ENCODE data around the gene UMPS. TPM values are rescaled to one million over a fixed set of nuclear protein-coding genes. Genes with fewer than 3 reads are reported as not detected.

UMPS gene
- total and polyA plus RNA-seq, 2 experiments from 2014 or later, result 44.1 to 48.8 TPM

DNA sequence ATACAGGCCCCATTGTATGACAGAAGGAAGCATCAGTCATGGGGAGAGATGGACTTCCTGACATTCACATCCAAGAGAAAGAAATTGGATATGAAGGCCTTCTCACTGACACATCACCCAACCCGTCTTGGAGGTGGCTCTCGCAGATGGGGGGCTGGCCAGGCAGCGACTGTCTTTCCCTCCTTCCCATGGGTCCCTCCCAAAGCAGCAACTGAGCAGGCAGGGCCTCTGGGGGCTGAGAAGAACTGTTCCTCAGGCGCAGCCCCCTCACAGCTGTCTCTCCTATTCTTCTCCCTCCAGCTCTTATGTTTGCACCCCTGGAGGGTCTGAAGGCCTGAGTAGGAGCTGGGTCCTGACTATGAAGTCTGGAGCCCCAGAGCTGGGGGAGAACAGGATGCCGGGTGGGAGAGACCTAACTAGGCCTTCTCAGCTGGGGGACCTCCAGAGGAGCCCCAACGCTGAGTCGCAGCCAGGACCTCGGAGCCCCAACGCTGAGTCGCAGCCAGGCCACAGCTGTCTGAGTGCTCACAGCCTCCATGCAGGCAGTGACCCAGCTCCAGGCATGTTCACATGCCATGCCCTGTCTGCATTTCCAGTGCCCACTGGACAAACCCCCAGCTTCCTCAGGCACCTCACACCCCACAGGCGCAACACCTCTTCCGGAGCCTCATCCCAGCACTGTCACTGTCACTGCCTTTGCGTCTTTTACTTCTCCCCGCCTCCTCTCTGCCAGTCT is 29.6 kb downstream of the UMPS start (continued):
- TF ChIP-seq, protein P1, sequence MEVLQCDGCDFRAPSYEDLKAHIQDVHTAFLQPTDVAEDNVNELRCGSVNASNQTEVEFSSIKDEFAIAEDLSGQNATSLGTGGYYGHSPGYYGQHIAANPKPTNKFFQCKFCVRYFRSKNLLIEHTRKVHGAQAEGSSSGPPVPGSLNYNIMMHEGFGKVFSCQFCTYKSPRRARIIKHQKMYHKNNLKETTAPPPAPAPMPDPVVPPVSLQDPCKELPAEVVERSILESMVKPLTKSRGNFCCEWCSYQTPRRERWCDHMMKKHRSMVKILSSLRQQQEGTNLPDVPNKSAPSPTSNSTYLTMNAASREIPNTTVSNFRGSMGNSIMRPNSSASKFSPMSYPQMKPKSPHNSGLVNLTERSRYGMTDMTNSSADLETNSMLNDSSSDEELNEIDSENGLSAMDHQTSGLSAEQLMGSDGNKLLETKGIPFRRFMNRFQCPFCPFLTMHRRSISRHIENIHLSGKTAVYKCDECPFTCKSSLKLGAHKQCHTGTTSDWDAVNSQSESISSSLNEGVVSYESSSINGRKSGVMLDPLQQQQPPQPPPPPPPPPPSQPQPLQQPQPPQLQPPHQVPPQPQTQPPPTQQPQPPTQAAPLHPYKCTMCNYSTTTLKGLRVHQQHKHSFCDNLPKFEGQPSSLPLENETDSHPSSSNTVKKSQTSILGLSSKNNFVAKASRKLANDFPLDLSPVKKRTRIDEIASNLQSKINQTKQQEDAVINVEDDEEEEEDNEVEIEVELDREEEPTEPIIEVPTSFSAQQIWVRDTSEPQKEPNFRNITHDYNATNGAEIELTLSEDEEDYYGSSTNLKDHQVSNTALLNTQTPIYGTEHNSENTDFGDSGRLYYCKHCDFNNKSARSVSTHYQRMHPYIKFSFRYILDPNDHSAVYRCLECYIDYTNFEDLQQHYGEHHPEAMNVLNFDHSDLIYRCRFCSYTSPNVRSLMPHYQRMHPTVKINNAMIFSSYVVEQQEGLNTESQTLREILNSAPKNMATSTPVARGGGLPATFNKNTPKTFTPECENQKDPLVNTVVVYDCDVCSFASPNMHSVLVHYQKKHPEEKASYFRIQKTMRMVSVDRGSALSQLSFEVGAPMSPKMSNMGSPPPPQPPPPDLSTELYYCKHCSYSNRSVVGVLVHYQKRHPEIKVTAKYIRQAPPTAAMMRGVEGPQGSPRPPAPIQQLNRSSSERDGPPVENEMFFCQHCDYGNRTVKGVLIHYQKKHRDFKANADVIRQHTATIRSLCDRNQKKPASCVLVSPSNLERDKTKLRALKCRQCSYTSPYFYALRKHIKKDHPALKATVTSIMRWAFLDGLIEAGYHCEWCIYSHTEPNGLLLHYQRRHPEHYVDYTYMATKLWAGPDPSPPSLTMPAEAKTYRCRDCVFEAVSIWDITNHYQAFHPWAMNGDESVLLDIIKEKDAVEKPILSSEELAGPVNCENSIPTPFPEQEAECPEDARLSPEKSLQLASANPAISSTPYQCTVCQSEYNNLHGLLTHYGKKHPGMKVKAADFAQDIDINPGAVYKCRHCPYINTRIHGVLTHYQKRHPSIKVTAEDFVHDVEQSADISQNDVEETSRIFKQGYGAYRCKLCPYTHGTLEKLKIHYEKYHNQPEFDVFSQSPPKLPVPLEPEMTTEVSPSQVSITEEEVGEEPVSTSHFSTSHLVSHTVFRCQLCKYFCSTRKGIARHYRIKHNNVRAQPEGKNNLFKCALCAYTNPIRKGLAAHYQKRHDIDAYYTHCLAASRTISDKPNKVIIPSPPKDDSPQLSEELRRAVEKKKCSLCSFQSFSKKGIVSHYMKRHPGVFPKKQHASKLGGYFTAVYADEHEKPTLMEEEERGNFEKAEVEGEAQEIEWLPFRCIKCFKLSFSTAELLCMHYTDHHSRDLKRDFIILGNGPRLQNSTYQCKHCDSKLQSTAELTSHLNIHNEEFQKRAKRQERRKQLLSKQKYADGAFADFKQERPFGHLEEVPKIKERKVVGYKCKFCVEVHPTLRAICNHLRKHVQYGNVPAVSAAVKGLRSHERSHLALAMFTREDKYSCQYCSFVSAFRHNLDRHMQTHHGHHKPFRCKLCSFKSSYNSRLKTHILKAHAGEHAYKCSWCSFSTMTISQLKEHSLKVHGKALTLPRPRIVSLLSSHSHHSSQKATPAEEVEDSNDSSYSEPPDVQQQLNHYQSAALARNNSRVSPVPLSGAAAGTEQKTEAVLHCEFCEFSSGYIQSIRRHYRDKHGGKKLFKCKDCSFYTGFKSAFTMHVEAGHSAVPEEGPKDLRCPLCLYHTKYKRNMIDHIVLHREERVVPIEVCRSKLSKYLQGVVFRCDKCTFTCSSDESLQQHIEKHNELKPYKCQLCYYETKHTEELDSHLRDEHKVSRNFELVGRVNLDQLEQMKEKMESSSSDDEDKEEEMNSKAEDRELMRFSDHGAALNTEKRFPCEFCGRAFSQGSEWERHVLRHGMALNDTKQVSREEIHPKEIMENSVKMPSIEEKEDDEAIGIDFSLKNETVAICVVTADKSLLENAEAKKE (CRISPR knock-in tag; IDR thresholded peaks at IDR 0.05), result no peak
- TF ChIP-seq JUNB (IDR thresholded peaks at IDR 0.05; ENCODE audit: unreplicated experiment), result no peak

GRCh38 chr3:124760601-124761000 is 30.3 kb downstream of the UMPS start:
- Mint-ChIP-seq H3K4me1 (peaks cover 42% of the 10 kb centered on the region), H3K4me3 (no peak overlapping the region), H3K9me3 (no peaks in the 10 kb centered on the region; the same call in 2 of the 3 replicates), H3K27ac (no peak overlapping the region; the same call in 1 of the 2 replicates), H3K36me3 (ENCODE audit: low read depth) (peaks cover 32% of the 10 kb centered on the region), H3K27me3 (ENCODE audit: insufficient read depth, low read depth, poor library complexity) (peaks cover 8% of the 10 kb centered on the region)
- H3K4me3 ChIP-seq, result no peak overlapping the region
- H2AFZ ChIP-seq, result no peak overlapping the region
- peak; percentile 19; the same call in 2 of the 3 replicates for ATAC-seq
- H3K9me2 ChIP-seq (ENCODE audit: insufficient read depth), result peaks cover 8% of the 10 kb centered on the region; the same call in 1 of the 2 replicates
- 0 out of 2 replicates have a peak overlapping the region, but pooled peaks have one; percentile 5 for H3K27ac ChIP-seq (ENCODE audit: low read depth)
- H3K4me2 ChIP-seq, result no peak overlapping the region
- H3K36me3 ChIP-seq (ENCODE audit: insufficient read depth), result 0 out of 2 replicates have a peak, but pooled peaks cover 9% of the 10 kb centered on the region
- H3K27me3 ChIP-seq (ENCODE audit: insufficient read depth), result no peaks in the 10 kb centered on the region
- TF ChIP-seq JUNB (IDR thresholded peaks at IDR 0.05; ENCODE audit: unreplicated experiment) (no peak), EZH2 (IDR thresholded peaks at IDR 0.05; ENCODE audit: low read depth, unreplicated experiment) (no peak), STAT1 (IDR thresholded peaks at IDR 0.05; ENCODE audit: unreplicated experiment) (no peak), CREB1 (CRISPR knock-in tag; IDR thresholded peaks at IDR 0.05; ENCODE audit: low read depth) (no peak)
- TF ChIP-seq, protein P2, sequence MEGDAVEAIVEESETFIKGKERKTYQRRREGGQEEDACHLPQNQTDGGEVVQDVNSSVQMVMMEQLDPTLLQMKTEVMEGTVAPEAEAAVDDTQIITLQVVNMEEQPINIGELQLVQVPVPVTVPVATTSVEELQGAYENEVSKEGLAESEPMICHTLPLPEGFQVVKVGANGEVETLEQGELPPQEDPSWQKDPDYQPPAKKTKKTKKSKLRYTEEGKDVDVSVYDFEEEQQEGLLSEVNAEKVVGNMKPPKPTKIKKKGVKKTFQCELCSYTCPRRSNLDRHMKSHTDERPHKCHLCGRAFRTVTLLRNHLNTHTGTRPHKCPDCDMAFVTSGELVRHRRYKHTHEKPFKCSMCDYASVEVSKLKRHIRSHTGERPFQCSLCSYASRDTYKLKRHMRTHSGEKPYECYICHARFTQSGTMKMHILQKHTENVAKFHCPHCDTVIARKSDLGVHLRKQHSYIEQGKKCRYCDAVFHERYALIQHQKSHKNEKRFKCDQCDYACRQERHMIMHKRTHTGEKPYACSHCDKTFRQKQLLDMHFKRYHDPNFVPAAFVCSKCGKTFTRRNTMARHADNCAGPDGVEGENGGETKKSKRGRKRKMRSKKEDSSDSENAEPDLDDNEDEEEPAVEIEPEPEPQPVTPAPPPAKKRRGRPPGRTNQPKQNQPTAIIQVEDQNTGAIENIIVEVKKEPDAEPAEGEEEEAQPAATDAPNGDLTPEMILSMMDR (conservative IDR thresholded peaks at IDR 0.05; ENCODE audit: low read depth in 2 of 2), result no peak
- no peaks in the 10 kb centered on the region for H3K79me2 ChIP-seq (replicated peaks; ENCODE audit: insufficient read depth)
- H3F3A ChIP-seq (replicated peaks; ENCODE audit: low read depth), result peaks cover 20% of the 10 kb centered on the region; the same call in 1 of the 2 replicates
- H3K4me1 ChIP-seq (ENCODE audit: insufficient read depth), result peaks cover 18% of the 10 kb centered on the region
- H4K20me1 ChIP-seq (replicated peaks; ENCODE audit: insufficient read depth), result no peaks in the 10 kb centered on the region
- peak; percentile 36 for DNase-seq (ENCODE audit: low spot score)

All from GM23338 (cell line).